ENCODE measurements around the gene ADRM1. TPM values are rescaled to one million over a fixed set of nuclear protein-coding genes. Genes with fewer than 3 reads are reported as not detected.

ADRM1 gene
- total RNA-seq, 2 experiments from 2014 or later, result 105 to 133 TPM

- no peaks in the 10 kb centered on the region for H3K27me3 Mint-ChIP-seq
- DNase-seq (no peak), ATAC-seq (no peak)
- CTCF ChIA-PET, result no interaction called here
- no peaks in the 10 kb centered on the region for H3K4me1 Mint-ChIP-seq
- H3K27ac Mint-ChIP-seq, result no peak overlapping the region
- no peaks in the 10 kb centered on the region for H3K9me3 Mint-ChIP-seq (ENCODE audit: low read depth)
- H3K4me3 Mint-ChIP-seq, result no peak overlapping the region
- no peaks in the 10 kb centered on the region for H3K36me3 Mint-ChIP-seq
Observed at GRCh38 chr20:62323146-62323979, 20.6 kb downstream of the ADRM1 start.

DNA sequence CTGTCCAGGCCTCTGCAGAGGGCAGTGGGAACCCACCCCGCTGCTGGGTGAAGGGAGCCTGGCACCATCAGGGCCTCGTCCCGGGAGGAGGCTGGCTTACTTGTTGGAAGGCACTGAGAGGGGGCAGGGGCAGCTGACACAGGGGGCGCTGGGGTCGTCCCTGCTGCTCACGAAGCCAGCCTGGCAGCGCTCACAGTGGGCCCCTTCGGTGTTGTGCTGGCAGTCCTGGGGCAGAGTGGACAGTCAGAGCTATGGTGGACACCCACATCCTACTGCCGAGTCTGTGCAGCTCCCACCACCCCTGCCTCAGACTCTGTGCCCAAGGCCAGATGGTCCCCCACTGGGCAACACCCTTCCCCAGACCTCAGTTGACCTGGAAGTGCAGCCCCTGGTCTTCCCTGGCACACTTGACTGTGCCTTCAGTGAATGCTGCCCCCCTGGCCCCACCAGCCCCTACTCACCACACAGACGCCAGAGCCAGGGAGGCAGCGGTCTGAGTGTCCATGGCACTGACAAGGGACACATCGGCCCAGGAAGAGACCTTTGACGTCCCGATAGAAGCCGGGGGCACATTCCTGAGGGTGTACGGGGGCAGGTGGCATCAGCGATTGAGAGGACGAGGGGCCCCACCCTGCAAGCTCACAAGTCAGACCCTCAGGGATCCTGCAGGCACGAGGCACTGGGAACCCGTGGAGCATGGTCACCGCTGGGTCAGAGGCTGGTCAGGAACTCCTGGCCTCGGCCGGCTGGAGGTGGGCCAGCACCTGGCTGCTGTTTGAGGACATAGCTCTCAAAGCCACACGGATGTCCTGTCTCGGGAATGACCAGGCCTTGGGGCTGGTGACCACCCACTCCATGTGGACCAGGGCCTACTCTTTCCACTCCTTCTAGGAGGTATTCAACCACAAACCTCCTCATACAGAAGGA is 21.4 kb downstream of the ADRM1 start:
- Mint-ChIP-seq H3K4me3 (no peak overlapping the region), H3K27ac (no peak overlapping the region), H3K9me3 (ENCODE audit: low read depth) (no peaks in the 10 kb centered on the region), H3K36me3 (no peaks in the 10 kb centered on the region), H3K4me1 (no peaks in the 10 kb centered on the region), H3K27me3 (no peaks in the 10 kb centered on the region)
- ATAC-seq (no peak), DNase-seq (no peak)
- CTCF ChIA-PET, result no interaction called here

- CTCF ChIA-PET, result interaction anchor here (0.6 to 1.5 kb wide), 2 partner anchors 22 to 30 kb away, joined by 3 read pairs; partner anchors contain the start of gene ADRM1
- Mint-ChIP-seq H3K9me3 (ENCODE audit: low read depth) (no peaks in the 10 kb centered on the region), H3K27ac (no peak overlapping the region), H3K27me3 (no peaks in the 10 kb centered on the region), H3K4me3 (no peak overlapping the region), H3K36me3 (no peaks in the 10 kb centered on the region), H3K4me1 (no peaks in the 10 kb centered on the region)
- DNase-seq (no peak), ATAC-seq (no peak)
Observed at GRCh38 chr20:62325172-62325905, 22.5 kb downstream of the ADRM1 start.

GRCh38 chr20:62326559-62326958 is 23.8 kb downstream of the ADRM1 start:
- Mint-ChIP-seq H3K36me3 (no peaks in the 10 kb centered on the region), H3K4me3 (no peak overlapping the region), H3K9me3 (ENCODE audit: low read depth) (no peaks in the 10 kb centered on the region), H3K27me3 (no peaks in the 10 kb centered on the region), H3K27ac (no peak overlapping the region), H3K4me1 (no peaks in the 10 kb centered on the region)
- no peak for ATAC-seq
- no peak for DNase-seq
- CTCF ChIA-PET, result interaction anchor here (1.5 kb wide), 1 partner anchor 23 kb away, joined by 3 read pairs; the partner anchor contains the start of gene ADRM1

DNA sequence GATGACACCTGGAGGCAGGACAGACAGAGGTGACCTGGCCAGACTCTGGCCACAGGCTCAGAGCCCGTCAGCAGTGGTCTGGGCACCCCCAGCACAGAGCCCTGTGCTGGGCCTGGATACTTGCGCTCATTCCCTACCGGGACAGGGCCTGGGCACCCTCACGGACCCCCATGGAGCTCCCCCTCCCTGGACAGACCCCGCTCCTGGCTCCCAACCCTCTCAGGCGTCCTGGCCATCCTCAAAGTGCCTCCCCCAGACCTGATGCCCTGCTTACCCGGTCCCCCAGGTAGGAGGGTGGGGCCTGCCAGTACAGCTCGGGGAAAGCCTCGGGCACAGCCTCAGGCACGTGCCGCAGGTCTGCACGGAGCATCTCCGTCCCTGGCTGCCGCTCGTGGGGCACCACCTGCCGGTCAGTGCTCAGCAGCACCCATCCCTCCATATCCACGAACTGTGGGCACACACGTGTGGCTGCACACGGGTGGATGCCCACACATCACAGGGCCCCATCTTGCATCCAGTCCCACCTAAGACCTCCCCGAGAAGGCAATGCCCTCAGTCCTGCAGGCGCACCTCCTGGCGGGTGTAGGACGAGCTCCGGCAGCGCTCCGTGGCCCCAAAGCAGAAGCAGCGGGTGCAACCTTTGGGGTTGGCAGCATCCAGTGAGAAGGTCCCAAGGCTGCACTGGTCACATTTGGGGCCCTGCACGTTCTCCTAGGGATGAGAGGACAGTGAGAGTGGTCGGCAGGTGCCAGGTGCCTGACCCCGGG is 24.3 kb downstream of the ADRM1 start:
- H3K4me3 Mint-ChIP-seq, result no peak overlapping the region
- CTCF ChIA-PET, result no interaction called here
- H3K27ac Mint-ChIP-seq, result no peak overlapping the region
- H3K9me3 Mint-ChIP-seq (ENCODE audit: low read depth), result no peaks in the 10 kb centered on the region
- DNase-seq, result no peak
- no peak for ATAC-seq
- H3K27me3 Mint-ChIP-seq, result no peaks in the 10 kb centered on the region
- no peaks in the 10 kb centered on the region for H3K4me1 Mint-ChIP-seq
- H3K36me3 Mint-ChIP-seq, result no peaks in the 10 kb centered on the region

GRCh38 chr20:62327726-62328495 is 25.1 kb downstream of the ADRM1 start:
- ATAC-seq (no peak), DNase-seq (no peak)
- Mint-ChIP-seq H3K27me3 (no peaks in the 10 kb centered on the region), H3K36me3 (no peaks in the 10 kb centered on the region), H3K4me3 (no peak overlapping the region), H3K9me3 (ENCODE audit: low read depth) (no peaks in the 10 kb centered on the region), H3K4me1 (no peaks in the 10 kb centered on the region), H3K27ac (no peak overlapping the region)
- CTCF ChIA-PET, result no interaction called here

- H3K9me3 Mint-ChIP-seq (ENCODE audit: low read depth), result no peaks in the 10 kb centered on the region
- CTCF ChIA-PET, result no interaction called here
- H3K4me3 Mint-ChIP-seq, result no peak overlapping the region
- H3K36me3 Mint-ChIP-seq, result no peaks in the 10 kb centered on the region
- no peaks in the 10 kb centered on the region for H3K27me3 Mint-ChIP-seq
- H3K4me1 Mint-ChIP-seq, result no peaks in the 10 kb centered on the region
- ATAC-seq, result no peak
- DNase-seq, result no peak
- H3K27ac Mint-ChIP-seq, result no peak overlapping the region
Observed at GRCh38 chr20:62328684-62329388, 26.0 kb downstream of the ADRM1 start.

DNA sequence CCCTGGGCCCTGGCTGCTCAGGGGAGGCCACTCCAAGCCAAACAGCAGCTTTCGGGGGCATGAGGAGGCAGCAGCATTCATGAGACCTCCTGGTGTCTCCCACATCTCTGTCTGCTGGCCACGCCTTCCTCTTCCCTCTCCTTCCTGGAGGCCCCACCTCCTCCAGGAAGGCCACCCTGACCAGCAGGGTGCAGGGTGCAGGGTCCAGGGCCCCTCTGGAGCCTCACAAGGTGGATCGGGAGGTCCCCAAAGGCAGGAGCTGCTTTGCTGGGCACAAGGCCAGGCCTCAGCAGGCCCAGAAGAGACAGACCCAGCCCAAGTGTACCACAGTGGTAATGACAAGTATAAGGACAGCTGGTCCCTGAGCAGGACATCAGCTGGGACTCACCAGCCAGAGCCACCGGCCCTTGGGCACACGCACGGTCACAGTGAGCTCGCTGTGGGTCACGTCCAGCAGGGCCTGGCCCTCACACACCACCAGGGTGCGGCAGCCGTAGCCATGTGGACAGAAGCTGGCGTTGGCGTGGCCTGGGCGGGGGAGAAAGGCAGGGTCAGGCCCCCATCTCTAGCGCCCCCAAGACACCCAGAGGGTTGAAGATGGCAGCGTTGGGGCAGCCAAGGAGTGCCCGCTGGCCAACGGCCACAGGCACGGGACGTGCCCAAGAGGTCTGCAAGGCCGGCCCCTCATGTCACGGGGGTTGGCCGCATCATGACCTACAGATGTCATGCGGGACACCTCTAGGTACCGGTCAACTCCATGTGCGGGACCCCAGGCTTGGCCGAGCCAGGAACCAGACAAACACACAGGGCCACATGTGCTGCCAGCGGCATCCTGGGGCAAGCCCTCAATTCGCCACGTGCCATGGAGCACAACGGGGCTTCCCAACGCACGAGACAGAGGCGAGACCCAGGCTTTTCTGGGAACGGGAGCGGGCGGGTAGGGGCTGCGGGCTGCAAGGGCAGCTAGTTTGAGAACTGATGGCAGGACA is 26.9 kb downstream of the ADRM1 start:
- H3K9me3 Mint-ChIP-seq (ENCODE audit: low read depth), result no peaks in the 10 kb centered on the region
- H3K27me3 Mint-ChIP-seq, result no peaks in the 10 kb centered on the region
- no peak for DNase-seq
- H3K36me3 Mint-ChIP-seq, result no peaks in the 10 kb centered on the region
- ATAC-seq, result no peak
- H3K4me3 Mint-ChIP-seq, result no peak overlapping the region
- CTCF ChIA-PET, result no interaction called here
- H3K27ac Mint-ChIP-seq, result no peak overlapping the region
- H3K4me1 Mint-ChIP-seq, result no peaks in the 10 kb centered on the region

DNA sequence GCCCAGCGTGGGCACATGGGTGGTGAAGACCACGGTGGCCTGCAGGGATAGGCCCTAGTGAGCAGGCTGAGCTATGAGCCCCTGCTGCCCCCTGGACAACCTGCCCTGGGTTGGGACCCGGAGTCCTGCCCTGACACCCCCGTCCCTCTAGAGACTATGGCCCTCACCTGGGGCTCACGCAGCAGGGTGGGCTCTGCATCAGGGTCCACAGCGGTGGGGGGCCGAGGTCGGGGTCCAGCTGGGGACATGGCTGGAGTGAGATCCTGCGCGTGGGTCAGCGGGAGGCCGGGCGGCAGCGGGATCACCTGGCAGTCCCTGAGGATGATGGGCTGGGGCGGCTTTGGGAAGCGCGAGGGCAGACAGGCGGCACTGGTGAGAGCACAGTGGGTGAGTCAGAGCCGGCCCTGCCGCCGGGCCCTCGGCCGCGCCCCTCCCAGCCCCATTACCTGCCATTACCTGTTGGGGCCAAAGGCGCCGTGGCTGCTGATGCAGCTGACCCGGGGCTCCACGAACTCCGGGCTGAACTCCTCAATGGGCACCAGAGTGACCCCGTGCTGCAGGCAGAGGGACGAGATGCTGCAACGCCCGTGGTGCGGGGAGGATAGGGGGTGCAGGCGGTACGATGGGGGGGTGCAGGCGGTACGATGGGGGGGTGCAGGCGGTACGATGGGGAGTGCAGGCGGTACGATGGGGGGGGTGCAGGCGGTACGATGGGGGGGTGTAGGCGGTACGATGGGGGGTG is 27.9 kb downstream of the ADRM1 start:
- DNase-seq, result no peak
- no peak for ATAC-seq
- no peaks in the 10 kb centered on the region for H3K9me3 Mint-ChIP-seq (ENCODE audit: low read depth)

DNA sequence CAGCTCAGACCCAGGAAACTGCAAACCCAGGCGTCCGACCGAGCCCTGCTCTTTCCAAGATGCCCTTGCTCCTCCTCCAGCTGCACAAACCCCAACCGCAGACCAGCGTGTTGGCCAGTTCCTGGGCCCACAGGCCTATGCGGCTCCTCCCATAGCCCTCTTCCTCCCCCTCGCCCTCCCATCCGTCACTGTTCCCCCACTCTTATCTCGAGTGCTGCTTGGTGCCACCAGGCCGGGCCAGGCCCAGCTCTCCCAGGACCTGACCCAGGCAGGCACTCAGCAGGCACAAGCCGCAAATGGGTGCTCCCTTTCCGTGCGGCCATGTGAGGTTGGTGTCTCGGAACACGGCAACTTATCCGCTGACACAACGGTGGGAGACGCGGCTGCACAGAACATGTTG is 28.6 kb downstream of the ADRM1 start:
- CTCF ChIA-PET, result no interaction called here
- no peaks in the 10 kb centered on the region for H3K36me3 Mint-ChIP-seq
- no peak overlapping the region for H3K27ac Mint-ChIP-seq

More for the DNA sequence above, 27.9 kb downstream of the ADRM1 start:
- Mint-ChIP-seq H3K27me3 (no peaks in the 10 kb centered on the region), H3K36me3 (no peaks in the 10 kb centered on the region), H3K4me3 (no peak overlapping the region), H3K4me1 (no peaks in the 10 kb centered on the region), H3K27ac (no peak overlapping the region)
- CTCF ChIA-PET, result no interaction called here

More for the DNA sequence above, 28.6 kb downstream of the ADRM1 start:
- DNase-seq (no peak), ATAC-seq (no peak)
- H3K27me3 Mint-ChIP-seq, result no peaks in the 10 kb centered on the region
- H3K4me1 Mint-ChIP-seq, result no peaks in the 10 kb centered on the region
- H3K4me3 Mint-ChIP-seq, result no peak overlapping the region
- H3K9me3 Mint-ChIP-seq (ENCODE audit: low read depth), result no peaks in the 10 kb centered on the region
